Heart left ventricle (tissue), 13 donors: ENCODE results near the gene HBEGF.

Experiments used
- CTCF ChIP-seq, 12 donors: fragments of 200-600 bp; sonication (generic) in 4 of 12; IDR thresholded peaks; one replicate each; pipeline versions ENCODE4 v1.5.0 to v1.8.0; 2018 to 2022; ENCODE audit warnings: antibody characterized with exemption in 12 of 12, mild to moderate bottlenecking in 5 of 12
- POLR2A ChIP-seq, 2 donors: fragments of 450-650 bp; IDR thresholded peaks; one replicate each; pipeline ENCODE4 v1.6.1; 2017; ENCODE audit warnings: antibody characterized with exemption in 2 of 2, mild to moderate bottlenecking in 2 of 2, moderate library complexity in 2 of 2
- donor health status: ischemic (EF 13 %, LVEDD 7.1; RV severe dilation, severe dysfunction).
- donor health status: DM: no; HTN: yes; CAD: no.
- donor health status: DM: no; HTN: no; CAD: no.
- donor health status: ischemic (EF 25% LVEDD 6.9; RV normal size, moderate dysfunction).
- donor health status: ischemic (EF 25% LVEDD 5.7; RV mildly dilated, moderate dysfunction).
- donor health status: ischemic (EF 35%, LVEDD 5.7; RV mildly dilated, moderate dysfunction).
- donor health status: nonischemic (EF 11% LVEDD 7.7; RV severe dilation, severe dysfunction).
- donor health status: DM: yes; HTN: yes; CAD: no.
- donor health status: PGD.
- donor health status: ischemic (EF 29% LVEDD 5.4; RV normal size, mild dysfunction).
- donor health status: nonischemic (EF 23%, LVEDD 6.1; RV moderate dilation, normal function).

- TF ChIP-seq CTCF (IDR thresholded peaks at IDR 0.05) (no peak), POLR2A (IDR thresholded peaks at IDR 0.05) (no peak)
Observed at GRCh38 chr5:140309706-140310249, 36.6 kb downstream of the HBEGF start.
